HUES64 (cell line): ENCODE results near the gene RALGAPA2.

ENCODE experiments used
- H3K27ac ChIP-seq: 2 replicates; pipeline ENCODE4 v1.7.0; 2013; ENCODE audit warnings: low read depth, low read length, inconsistent platforms
- H3K27me3 ChIP-seq: 2 replicates; pipeline ENCODE4 v1.6.1; 2013; ENCODE audit warnings: mild to moderate bottlenecking, low read length; ENCODE audit not compliant: insufficient read depth
- H3K36me3 ChIP-seq: 2 replicates; pipeline ENCODE4 v1.6.1; 2013; ENCODE audit warnings: mild to moderate bottlenecking, low read length; ENCODE audit not compliant: insufficient read depth
- H3K4me1 ChIP-seq: 2 replicates; pipeline ENCODE4 v1.6.1; 2013; ENCODE audit warnings: mild to moderate bottlenecking, low read length, moderate library complexity; ENCODE audit not compliant: insufficient read depth
- H3K4me3 ChIP-seq: 2 replicates; pipeline ENCODE4 v1.5.1; 2013; ENCODE audit warnings: mild to moderate bottlenecking, low read length, moderate library complexity
- H3K9ac ChIP-seq: 2 replicates; pipeline ENCODE4 v1.6.1; 2013; ENCODE audit warnings: mild to moderate bottlenecking, low read depth, low read length
- H3K9me3 ChIP-seq: 2 replicates; pipeline ENCODE4 v1.6.1; 2013; ENCODE audit warnings: low read depth, low read length; ENCODE audit not compliant: insufficient read depth
- WGBS: fragments of 150-250, 120-280 bp; methylation state at CpG from one replicate; pipeline ENCODE4 v1.1.7; 2013; ENCODE audit warnings: missing lambda C conversion rate; 5-methylcytosine and 5-hydroxymethylcytosine counted together

The RALGAPA2 gene

GRCh38 chr20:20604907-20605306, 107.5 kb downstream of the RALGAPA2 start:
- H3K9me3 ChIP-seq, result no peaks in the 10 kb centered on the region
- H3K4me3 ChIP-seq, result no peak overlapping the region
- H3K9ac ChIP-seq, result no peak overlapping the region
- no peak overlapping the region for H3K27ac ChIP-seq
- 98% methylated on average over 6 of the region's 6 CpGs for WGBS
- peaks cover 20% of the 10 kb centered on the region for H3K36me3 ChIP-seq
- no peaks in the 10 kb centered on the region for H3K27me3 ChIP-seq
- H3K4me1 ChIP-seq, result no peaks in the 10 kb centered on the region

- no peak overlapping the region for H3K9ac ChIP-seq
- peaks cover 17% of the 10 kb centered on the region for H3K36me3 ChIP-seq
- no peaks in the 10 kb centered on the region for H3K27me3 ChIP-seq
- H3K9me3 ChIP-seq, result no peaks in the 10 kb centered on the region
- no peak overlapping the region for H3K4me3 ChIP-seq
- H3K27ac ChIP-seq, result no peak overlapping the region
- H3K4me1 ChIP-seq, result no peaks in the 10 kb centered on the region
- WGBS, result 100% methylated on average over 4 of the region's 4 CpGs
Observed at GRCh38 chr20:20604357-20604756, 108.1 kb downstream of the RALGAPA2 start.

- WGBS, result 90% methylated on average over 5 of the region's 5 CpGs
- Histone ChIP-seq H3K27ac (no peak overlapping the region), H3K9ac (no peak overlapping the region), H3K36me3 (peaks cover 17% of the 10 kb centered on the region), H3K27me3 (no peaks in the 10 kb centered on the region), H3K4me1 (no peaks in the 10 kb centered on the region), H3K4me3 (no peak overlapping the region), H3K9me3 (no peaks in the 10 kb centered on the region)
Observed at GRCh38 chr20:20603339-20603990, 109.0 kb downstream of the RALGAPA2 start.

GRCh38 chr20:20597966-20598365, 114.5 kb downstream of the RALGAPA2 start:
- H3K9ac ChIP-seq, result no peak overlapping the region
- no peaks in the 10 kb centered on the region for H3K4me1 ChIP-seq
- WGBS, result 100% methylated on average over 2 of the region's 2 CpGs
- H3K4me3 ChIP-seq, result no peak overlapping the region
- no peaks in the 10 kb centered on the region for H3K9me3 ChIP-seq
- H3K27me3 ChIP-seq, result no peaks in the 10 kb centered on the region
- H3K36me3 ChIP-seq, result peaks cover 13% of the 10 kb centered on the region
- H3K27ac ChIP-seq, result no peak overlapping the region

- no CpG with 5 or more reads among the region's 1 CpG for WGBS
- Histone ChIP-seq H3K27me3 (no peaks in the 10 kb centered on the region), H3K27ac (no peak overlapping the region), H3K4me3 (no peak overlapping the region), H3K36me3 (peaks cover 14% of the 10 kb centered on the region), H3K4me1 (no peaks in the 10 kb centered on the region), H3K9ac (no peak overlapping the region), H3K9me3 (no peaks in the 10 kb centered on the region)
Observed at GRCh38 chr20:20594171-20594530, 118.3 kb downstream of the RALGAPA2 start.

- no peaks in the 10 kb centered on the region for H3K4me1 ChIP-seq
Observed at GRCh38 chr20:20593447-20594170, 118.8 kb downstream of the RALGAPA2 start.

GRCh38 chr20:20585146-20585545, 127.3 kb downstream of the RALGAPA2 start:
- no peak overlapping the region for H3K4me3 ChIP-seq
- peaks cover 4% of the 10 kb centered on the region; the same call in 1 of the 2 replicates for H3K9me3 ChIP-seq
- no peaks in the 10 kb centered on the region for H3K27me3 ChIP-seq
- peaks cover 4% of the 10 kb centered on the region for H3K4me1 ChIP-seq
- H3K9ac ChIP-seq, result no peak overlapping the region
- H3K27ac ChIP-seq, result no peak overlapping the region
- whole genome bisulfite sequencing, result 92% methylated on average over 1 of the region's 1 CpG
- peaks cover 69% of the 10 kb centered on the region for H3K36me3 ChIP-seq

More at GRCh38 chr20:20593447-20594170, 118.8 kb downstream of the RALGAPA2 start:
- WGBS, result 63% methylated on average over 9 of the region's 9 CpGs
- no peak overlapping the region for H3K27ac ChIP-seq
- no peaks in the 10 kb centered on the region for H3K27me3 ChIP-seq
- H3K9me3 ChIP-seq, result no peaks in the 10 kb centered on the region
- H3K9ac ChIP-seq, result no peak overlapping the region
- peaks cover 20% of the 10 kb centered on the region for H3K36me3 ChIP-seq
- H3K4me3 ChIP-seq, result no peak overlapping the region

- no peak overlapping the region for H3K9ac ChIP-seq
- H3K4me3 ChIP-seq, result no peak overlapping the region
- no peaks in the 10 kb centered on the region for H3K27me3 ChIP-seq
- peaks cover 8% of the 10 kb centered on the region for H3K4me1 ChIP-seq
- H3K27ac ChIP-seq, result no peak overlapping the region
- peaks cover 48% of the 10 kb centered on the region for H3K36me3 ChIP-seq
- H3K9me3 ChIP-seq, result peaks cover 4% of the 10 kb centered on the region; the same call in 1 of the 2 replicates
- 95% methylated on average over 2 of the region's 2 CpGs for WGBS
Observed at GRCh38 chr20:20582734-20583133, 129.7 kb downstream of the RALGAPA2 start.

GRCh38 chr20:20580139-20580538, 132.3 kb downstream of the RALGAPA2 start:
- H3K36me3 ChIP-seq, result peaks cover 38% of the 10 kb centered on the region
- H3K9me3 ChIP-seq, result no peaks in the 10 kb centered on the region
- 64% methylated on average over 1 of the region's 1 CpG for WGBS

GRCh38 chr20:20578838-20579237, 133.6 kb downstream of the RALGAPA2 start:
- H3K4me1 ChIP-seq, result peaks cover 8% of the 10 kb centered on the region
- 100% methylated on average over 2 of the region's 2 CpGs for WGBS
- no peaks in the 10 kb centered on the region for H3K9me3 ChIP-seq
- no peak overlapping the region for H3K9ac ChIP-seq
- H3K27me3 ChIP-seq, result no peaks in the 10 kb centered on the region
- no peak overlapping the region for H3K4me3 ChIP-seq
- peaks cover 25% of the 10 kb centered on the region for H3K36me3 ChIP-seq
- H3K27ac ChIP-seq, result no peak overlapping the region

More at GRCh38 chr20:20580139-20580538, 132.3 kb downstream of the RALGAPA2 start:
- Histone ChIP-seq H3K4me1 (peaks cover 8% of the 10 kb centered on the region), H3K27ac (no peak overlapping the region), H3K27me3 (no peaks in the 10 kb centered on the region), H3K9ac (no peak overlapping the region), H3K4me3 (no peak overlapping the region)

GRCh38 chr20:20573797-20574196, 138.6 kb downstream of the RALGAPA2 start:
- Histone ChIP-seq H3K9ac (no peak overlapping the region), H3K4me1 (no peaks in the 10 kb centered on the region), H3K27me3 (no peaks in the 10 kb centered on the region), H3K27ac (no peak overlapping the region), H3K36me3 (peaks cover 10% of the 10 kb centered on the region), H3K4me3 (no peak overlapping the region), H3K9me3 (no peaks in the 10 kb centered on the region)
- 91% methylated on average over 2 of the region's 2 CpGs for WGBS
